ENCODE measurements around the gene COL25A1. TPM values are rescaled to one million over a fixed set of nuclear protein-coding genes. Genes with fewer than 3 reads are reported as not detected.
A peak's percentile ranks its signal among the peaks of the same experiment; 100 is the strongest.

COL25A1 gene
- total and polyA plus RNA-seq, 2 donors (not counting 3 experiments of a cell fraction or from before 2014, with no cell fraction given) = 0.21 to 3.5 TPM

DNA sequence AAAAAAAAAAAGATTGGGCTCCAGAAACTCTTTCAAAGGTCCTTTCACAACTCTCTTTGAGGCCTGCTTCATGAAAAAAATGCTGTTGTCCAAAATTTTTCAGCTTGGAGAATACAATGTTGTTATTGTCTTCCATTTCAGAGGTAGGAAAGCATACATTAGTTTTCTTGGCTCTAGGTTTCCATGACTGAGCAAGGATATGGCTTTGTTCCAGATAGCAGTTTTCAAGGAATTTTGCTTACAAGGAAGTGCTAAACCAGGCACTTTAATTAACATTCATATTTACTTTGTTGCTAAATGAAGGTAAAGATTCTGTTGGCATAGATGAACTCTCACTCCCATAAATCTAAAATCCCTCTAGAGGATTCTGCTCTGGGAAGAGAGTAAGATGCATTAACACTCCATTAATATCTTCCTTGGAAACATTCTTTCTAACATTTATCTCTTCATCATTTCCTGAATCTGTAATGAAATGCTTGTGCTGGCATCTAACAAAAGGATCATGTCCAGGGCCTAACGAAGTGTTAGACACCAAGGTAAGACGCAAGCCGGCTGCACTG lies 118.4 kb downstream of the COL25A1 start:
- ChIA-PET POLR2A (no interaction called here), CTCF (interaction anchor here (1.0 to 1.9 kb wide), 6 partner anchors 21 to 132 kb away, joined by 3 to 8 read pairs (median 4); no protein-coding TSS in a partner anchor)
- H3K27ac ChIP-seq (ENCODE audit: insufficient read depth, low read depth, low read length) = peak overlapping the region; percentile 2
- H3K4me1 ChIP-seq (ENCODE audit: control insufficient read depth, extremely low read depth, insufficient read depth, low read length) = peaks cover 21% of the 10 kb centered on the region
- DNase-seq (ENCODE audit: low read depth, low spot score) (peak; percentile 55), FAIRE-seq (peak; percentile 4)
- H3K79me2 ChIP-seq (ENCODE audit: control insufficient read depth, insufficient read depth, low read length) = no peaks in the 10 kb centered on the region
- H3K4me2 ChIP-seq (ENCODE audit: insufficient read depth, low read length) = peak overlapping the region; percentile 57
- intact Hi-C loops (cut with micrococcal nuclease) = loop anchor here (1.0 to 10.0 kb wide), 3 partner anchors 31 to 303 kb away; no protein-coding TSS in a partner anchor
- no peaks in the 10 kb centered on the region for H3K27me3 ChIP-seq (ENCODE audit: control insufficient read depth in 2 of 2, insufficient read depth in 2 of 2, low read length in 2 of 2)
- no peak overlapping the region for H3K9ac ChIP-seq (replicated peaks; ENCODE audit: extremely low read depth, insufficient read depth, low read length)
- peak; percentile 30 for TF ChIP-seq GATA2 (IDR thresholded peaks at IDR 0.05; ENCODE audit: insufficient read depth, insufficient read length, low read depth, low read length)
- no peak for TF ChIP-seq JUN (IDR thresholded peaks at IDR 0.05; ENCODE audit: borderline replicate concordance, insufficient read depth, insufficient read length, low read depth)
- no peaks in the 10 kb centered on the region for H3K9me1 ChIP-seq (replicated peaks; ENCODE audit: control insufficient read depth, extremely low read depth, insufficient read depth, low read length)
- no peaks in the 10 kb centered on the region for H4K20me1 ChIP-seq (replicated peaks; ENCODE audit: control insufficient read depth, extremely low read depth, insufficient read depth, low read length)
- no peak overlapping the region for H2AFZ ChIP-seq (ENCODE audit: low read depth, low read length)
- H3K36me3 ChIP-seq (ENCODE audit: control insufficient read depth in 2 of 2, extremely low read depth in 1 of 2, insufficient read depth in 2 of 2, low read length in 2 of 2) = no peaks in the 10 kb centered on the region
- no peak overlapping the region for H3K4me3 ChIP-seq (replicated peaks in 1 of 3; ENCODE audit: insufficient read depth in 1 of 3, low read depth in 1 of 3, low read length in 3 of 3)
- dilution Hi-C loops (cut with MboI; ENCODE audit: extremely low pct_ligation_motif_present, low sequenced_read_pairs) = no loop called here
- no TSS peak for BruUV-seq (replicated peaks)
- H3K9me3 ChIP-seq (replicated peaks; ENCODE audit: control insufficient read depth, insufficient read depth, low read length) = no peaks in the 10 kb centered on the region

- H3K4me2 ChIP-seq (ENCODE audit: insufficient read depth, low read length) = no peak overlapping the region
- DNase-seq (ENCODE audit: low read depth, low spot score) (no peak), FAIRE-seq (no peak)
- no peak overlapping the region for H3K27ac ChIP-seq (ENCODE audit: insufficient read depth, low read depth, low read length)
- no peaks in the 10 kb centered on the region for H3K9me3 ChIP-seq (replicated peaks; ENCODE audit: control insufficient read depth, insufficient read depth, low read length)
- H2AFZ ChIP-seq (ENCODE audit: low read depth, low read length) = no peak overlapping the region
- CTCF ChIA-PET = interaction anchor here (1.6 kb wide), 1 partner anchor 10 kb away, joined by 4 read pairs; no protein-coding TSS in a partner anchor
- H3K36me3 ChIP-seq (ENCODE audit: control insufficient read depth in 2 of 2, extremely low read depth in 1 of 2, insufficient read depth in 2 of 2, low read length in 2 of 2) = no peaks in the 10 kb centered on the region
- no peaks in the 10 kb centered on the region for H4K20me1 ChIP-seq (replicated peaks; ENCODE audit: control insufficient read depth, extremely low read depth, insufficient read depth, low read length)
- no peak overlapping the region for H3K9ac ChIP-seq (replicated peaks; ENCODE audit: extremely low read depth, insufficient read depth, low read length)
- H3K4me1 ChIP-seq (ENCODE audit: control insufficient read depth, extremely low read depth, insufficient read depth, low read length) = peaks cover 21% of the 10 kb centered on the region
- no peak overlapping the region for H3K4me3 ChIP-seq (replicated peaks in 1 of 3; ENCODE audit: insufficient read depth in 1 of 3, low read depth in 1 of 3, low read length in 3 of 3)
- POLR2A ChIA-PET = no interaction called here
- no TSS peak for BruUV-seq (replicated peaks)
- no peaks in the 10 kb centered on the region for H3K27me3 ChIP-seq (ENCODE audit: control insufficient read depth in 2 of 2, insufficient read depth in 2 of 2, low read length in 2 of 2)
- TF ChIP-seq POLR2AphosphoS5 (IDR thresholded peaks at IDR 0.05; ENCODE audit: insufficient read depth, low read depth, low read length) (no peak), POLR2A (IDR thresholded peaks at IDR 0.05; ENCODE audit: low read depth, low read length) (no peak), EZH2 (IDR thresholded peaks at IDR 0.05; ENCODE audit: borderline replicate concordance, low read depth, low read length, severe bottlenecking) (no peak), FOS (IDR thresholded peaks at IDR 0.05; ENCODE audit: borderline replicate concordance, insufficient read depth, low read length) (no peak), GATA2 (IDR thresholded peaks at IDR 0.05; ENCODE audit: insufficient read depth, insufficient read length, low read depth, low read length) (no peak), MYC (IDR thresholded peaks at IDR 0.05; ENCODE audit: low read depth, low read length) (no peak), MAX (IDR thresholded peaks at IDR 0.05; ENCODE audit: insufficient read depth, insufficient read length) (no peak), JUN (IDR thresholded peaks at IDR 0.05; ENCODE audit: borderline replicate concordance, insufficient read depth, insufficient read length, low read depth) (no peak)
- TF ChIP-seq, protein P1, sequence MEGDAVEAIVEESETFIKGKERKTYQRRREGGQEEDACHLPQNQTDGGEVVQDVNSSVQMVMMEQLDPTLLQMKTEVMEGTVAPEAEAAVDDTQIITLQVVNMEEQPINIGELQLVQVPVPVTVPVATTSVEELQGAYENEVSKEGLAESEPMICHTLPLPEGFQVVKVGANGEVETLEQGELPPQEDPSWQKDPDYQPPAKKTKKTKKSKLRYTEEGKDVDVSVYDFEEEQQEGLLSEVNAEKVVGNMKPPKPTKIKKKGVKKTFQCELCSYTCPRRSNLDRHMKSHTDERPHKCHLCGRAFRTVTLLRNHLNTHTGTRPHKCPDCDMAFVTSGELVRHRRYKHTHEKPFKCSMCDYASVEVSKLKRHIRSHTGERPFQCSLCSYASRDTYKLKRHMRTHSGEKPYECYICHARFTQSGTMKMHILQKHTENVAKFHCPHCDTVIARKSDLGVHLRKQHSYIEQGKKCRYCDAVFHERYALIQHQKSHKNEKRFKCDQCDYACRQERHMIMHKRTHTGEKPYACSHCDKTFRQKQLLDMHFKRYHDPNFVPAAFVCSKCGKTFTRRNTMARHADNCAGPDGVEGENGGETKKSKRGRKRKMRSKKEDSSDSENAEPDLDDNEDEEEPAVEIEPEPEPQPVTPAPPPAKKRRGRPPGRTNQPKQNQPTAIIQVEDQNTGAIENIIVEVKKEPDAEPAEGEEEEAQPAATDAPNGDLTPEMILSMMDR (IDR thresholded peaks at IDR 0.05; ENCODE audit: extremely low read depth in 1 of 2, insufficient read depth in 1 of 2, low read depth in 1 of 2, low read length in 2 of 2) = no peak
- dilution Hi-C loops (cut with MboI; ENCODE audit: extremely low pct_ligation_motif_present, low sequenced_read_pairs) (no loop called here), intact Hi-C loops (cut with micrococcal nuclease) (loop anchor here (10.0 kb wide), 1 partner anchor 112 kb away; no protein-coding TSS in a partner anchor)
- no peaks in the 10 kb centered on the region for H3K9me1 ChIP-seq (replicated peaks; ENCODE audit: control insufficient read depth, extremely low read depth, insufficient read depth, low read length)
- H3K79me2 ChIP-seq (ENCODE audit: control insufficient read depth, insufficient read depth, low read length) = no peaks in the 10 kb centered on the region
These were observed 119.8 kb downstream of the COL25A1 start for GRCh38 chr4:109182696-109183095.
